GM19035 (cell line): ENCODE results near the gene ARMH3.

Source experiments
- ATAC-seq: cut with Tn5 transposase; IDR thresholded peaks from one replicate; pipeline ENCODE4 v1.9.1; 2021; ENCODE audit not compliant: unreplicated experiment

ARMH3 gene, protein sequence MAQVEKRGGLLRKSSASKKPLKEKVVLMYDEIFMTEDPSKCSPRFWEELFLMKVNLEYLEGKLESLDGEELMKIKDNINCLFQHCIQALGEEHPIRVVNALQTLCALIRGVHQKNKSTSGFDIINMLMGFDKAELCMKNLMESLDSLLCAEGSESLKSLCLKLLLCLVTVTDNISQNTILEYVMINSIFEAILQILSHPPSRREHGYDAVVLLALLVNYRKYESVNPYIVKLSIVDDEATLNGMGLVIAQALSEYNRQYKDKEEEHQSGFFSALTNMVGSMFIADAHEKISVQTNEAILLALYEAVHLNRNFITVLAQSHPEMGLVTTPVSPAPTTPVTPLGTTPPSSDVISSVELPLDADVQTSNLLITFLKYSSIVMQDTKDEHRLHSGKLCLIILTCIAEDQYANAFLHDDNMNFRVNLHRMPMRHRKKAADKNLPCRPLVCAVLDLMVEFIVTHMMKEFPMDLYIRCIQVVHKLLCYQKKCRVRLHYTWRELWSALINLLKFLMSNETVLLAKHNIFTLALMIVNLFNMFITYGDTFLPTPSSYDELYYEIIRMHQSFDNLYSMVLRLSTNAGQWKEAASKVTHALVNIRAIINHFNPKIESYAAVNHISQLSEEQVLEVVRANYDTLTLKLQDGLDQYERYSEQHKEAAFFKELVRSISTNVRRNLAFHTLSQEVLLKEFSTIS

DNA sequence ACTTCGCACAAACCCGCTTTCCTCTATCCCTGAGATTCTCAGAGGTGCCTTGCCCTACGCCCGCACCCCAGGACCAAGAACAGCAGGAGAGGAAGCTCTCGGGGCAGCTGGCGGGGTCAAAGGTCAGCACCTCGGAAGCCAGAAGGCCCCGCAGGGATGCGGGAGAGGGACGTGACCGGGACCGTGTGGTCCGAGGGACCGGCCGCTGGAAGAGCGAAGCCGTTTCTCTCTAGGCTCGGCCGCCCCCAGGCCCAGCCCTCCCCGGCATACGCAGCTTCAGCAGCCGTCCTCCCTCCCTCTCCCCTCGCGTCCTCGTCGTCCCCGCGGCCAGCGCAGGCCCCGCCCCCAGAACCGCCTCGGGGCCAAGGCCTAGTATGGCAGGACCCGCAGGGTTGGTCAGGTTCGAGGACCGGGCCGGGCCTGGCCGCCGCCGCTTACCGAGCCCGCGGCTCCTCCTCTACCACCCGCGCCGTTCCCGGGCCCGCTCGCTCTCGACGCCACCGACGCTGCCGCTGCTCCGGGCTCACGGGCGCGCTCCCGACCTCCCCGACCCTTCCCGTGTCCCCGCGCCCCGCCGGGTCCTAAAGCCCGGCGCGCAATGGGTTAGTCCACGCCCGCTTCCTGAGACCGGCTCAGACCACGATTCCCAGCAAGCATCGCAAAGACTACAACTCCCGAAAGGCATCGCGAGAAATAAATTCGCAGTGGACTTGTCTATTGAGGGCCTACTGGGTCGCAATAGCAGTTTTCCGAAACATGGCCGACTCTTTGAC, at the start of gene ARMH3:
TSS of gene ARMH3 (minus strand) at position 527 of the 773 bp plus-strand sequence. CDS start 16,059 bp downstream, outside the sequence.
- peak; percentile 93 for ATAC-seq

DNA sequence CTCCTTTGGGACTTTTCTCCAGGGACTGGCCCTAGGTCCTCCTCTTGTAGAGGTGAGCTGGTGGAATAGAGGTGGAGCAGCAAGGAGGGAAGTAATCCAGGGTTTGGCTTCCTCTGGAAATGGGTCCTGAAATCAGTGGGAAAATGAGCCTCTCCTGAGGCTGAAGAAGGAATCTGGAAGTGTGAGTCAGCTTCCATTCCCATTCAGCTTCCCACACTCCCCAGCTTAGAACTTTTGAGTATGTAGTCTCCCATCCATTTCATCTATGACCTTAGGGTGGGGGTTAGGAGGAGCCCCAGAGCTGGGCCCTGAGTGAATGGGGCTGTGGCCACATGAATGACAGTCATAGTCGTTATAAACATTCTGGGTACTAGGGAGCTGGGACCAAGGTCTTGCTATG, 46.4 kb upstream of the ARMH3 start:
- ATAC-seq: no peak

DNA sequence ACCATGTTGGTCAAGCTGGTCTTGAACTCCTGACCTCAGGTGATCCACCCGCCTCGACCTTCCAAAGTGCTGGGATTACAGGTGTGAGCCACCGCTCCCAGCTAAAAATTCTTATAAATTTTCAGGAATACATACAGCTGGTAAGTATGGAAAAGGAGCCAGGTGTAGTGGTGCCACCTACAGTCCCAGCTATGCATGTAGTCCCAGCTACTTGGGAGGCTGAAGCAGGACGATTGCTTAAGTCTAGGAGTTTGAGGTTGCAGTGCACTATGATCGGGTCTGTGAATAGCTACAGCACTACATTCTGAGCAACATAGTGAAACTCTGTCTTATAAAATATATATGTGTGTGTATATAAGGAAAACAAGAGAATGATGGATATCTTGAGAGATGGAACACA, 45.2 kb upstream of the ARMH3 start:
- ATAC-seq: no peak

DNA sequence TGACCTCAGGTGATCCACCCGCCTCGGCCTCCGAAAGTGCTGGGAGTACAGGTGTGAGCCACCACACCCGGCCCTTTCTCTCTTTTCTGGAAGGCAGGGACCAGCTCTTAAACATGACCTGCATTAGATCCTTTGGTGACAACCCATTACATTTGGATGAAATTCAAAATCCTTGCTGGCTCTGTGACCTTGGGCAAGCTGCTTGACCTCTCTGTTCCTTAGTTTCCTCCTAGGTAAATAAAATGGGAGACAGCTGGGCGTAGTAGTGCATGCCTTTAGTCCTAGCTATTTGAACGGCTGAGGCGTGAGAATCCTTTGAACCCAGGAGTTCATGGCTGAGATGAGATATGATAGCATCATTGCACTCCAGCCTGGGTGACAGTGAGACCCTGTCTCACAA, 40.5 kb upstream of the ARMH3 start:
- ATAC-seq: no peak

DNA sequence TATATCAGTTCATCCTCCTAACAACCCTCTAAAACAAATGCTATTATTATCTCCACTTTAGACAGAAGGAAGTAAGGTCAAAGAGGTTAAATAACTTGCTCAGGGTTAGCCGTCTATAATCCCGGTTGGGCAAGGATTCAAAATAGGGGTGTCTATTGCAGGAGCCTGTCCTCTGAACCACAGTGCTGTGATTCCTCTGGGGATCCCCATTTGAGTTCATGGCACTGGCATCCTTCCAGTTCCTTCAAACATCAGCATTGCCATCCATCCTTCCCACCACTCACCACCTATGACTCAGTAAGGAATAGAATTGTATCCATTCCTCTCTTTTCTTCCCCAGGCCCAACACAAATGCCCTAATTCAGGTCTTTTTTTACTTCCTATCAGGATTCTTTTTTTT, 34.8 kb upstream of the ARMH3 start:
- ATAC-seq: no peak

DNA sequence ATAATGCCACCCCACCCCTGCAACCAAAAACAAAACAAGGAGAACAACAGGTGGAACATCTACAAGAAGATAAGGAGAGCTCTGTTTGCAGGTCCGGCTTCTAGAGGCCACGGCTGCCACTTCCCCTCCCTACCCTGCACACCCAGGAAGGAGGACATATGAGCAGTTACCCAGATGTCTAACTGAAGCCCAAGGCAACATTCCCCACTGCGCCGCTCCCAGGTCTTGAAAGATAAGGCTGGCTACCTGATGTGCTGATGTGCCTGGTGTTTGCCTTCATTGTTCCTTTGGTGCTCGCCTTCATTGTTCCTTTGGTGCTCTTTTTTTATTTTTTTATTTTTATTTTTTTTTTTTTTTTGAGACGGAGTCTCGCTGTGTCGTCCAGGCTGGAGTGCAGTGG, 30.2 kb upstream of the ARMH3 start:
- no peak for ATAC-seq

DNA sequence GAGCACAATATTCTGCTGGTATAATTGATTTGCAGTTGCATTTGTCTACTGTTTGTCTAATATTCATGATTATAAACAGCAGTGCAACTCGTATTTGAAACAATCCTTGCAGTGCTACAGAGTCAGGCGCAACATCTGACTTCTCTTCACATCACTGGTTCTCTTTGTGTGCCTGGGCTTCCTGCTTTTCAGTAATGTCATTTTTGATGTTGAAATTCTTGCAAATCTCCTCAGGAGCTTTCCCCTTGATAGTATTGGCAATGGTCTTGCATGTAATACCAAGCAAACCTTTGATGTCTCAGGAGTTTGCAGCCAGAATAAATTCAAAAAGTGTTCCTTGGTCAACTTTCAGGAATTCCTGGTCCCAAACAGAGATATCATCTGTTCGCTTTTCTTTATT, 29.4 kb upstream of the ARMH3 start:
- ATAC-seq: no peak

DNA sequence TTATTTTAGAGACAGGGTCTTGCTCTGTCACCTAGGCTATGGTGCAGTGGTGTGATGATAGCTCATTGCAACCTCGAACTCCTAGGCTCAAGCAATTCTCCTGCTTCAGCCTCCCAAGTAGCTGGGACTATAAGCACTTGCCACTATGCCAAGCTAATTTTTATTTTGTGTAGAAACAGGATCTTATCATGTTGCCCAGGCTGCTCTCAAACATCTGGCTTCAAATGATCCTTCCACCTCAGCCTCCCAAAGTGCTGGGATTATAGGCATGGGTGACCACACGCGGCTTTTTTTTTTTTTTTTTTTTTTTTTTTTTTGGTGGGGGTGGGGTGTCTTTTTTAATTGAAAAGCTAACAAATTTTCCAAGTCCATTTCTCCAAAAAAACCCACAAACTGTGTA, 27.6 kb upstream of the ARMH3 start:
- ATAC-seq: no peak

DNA sequence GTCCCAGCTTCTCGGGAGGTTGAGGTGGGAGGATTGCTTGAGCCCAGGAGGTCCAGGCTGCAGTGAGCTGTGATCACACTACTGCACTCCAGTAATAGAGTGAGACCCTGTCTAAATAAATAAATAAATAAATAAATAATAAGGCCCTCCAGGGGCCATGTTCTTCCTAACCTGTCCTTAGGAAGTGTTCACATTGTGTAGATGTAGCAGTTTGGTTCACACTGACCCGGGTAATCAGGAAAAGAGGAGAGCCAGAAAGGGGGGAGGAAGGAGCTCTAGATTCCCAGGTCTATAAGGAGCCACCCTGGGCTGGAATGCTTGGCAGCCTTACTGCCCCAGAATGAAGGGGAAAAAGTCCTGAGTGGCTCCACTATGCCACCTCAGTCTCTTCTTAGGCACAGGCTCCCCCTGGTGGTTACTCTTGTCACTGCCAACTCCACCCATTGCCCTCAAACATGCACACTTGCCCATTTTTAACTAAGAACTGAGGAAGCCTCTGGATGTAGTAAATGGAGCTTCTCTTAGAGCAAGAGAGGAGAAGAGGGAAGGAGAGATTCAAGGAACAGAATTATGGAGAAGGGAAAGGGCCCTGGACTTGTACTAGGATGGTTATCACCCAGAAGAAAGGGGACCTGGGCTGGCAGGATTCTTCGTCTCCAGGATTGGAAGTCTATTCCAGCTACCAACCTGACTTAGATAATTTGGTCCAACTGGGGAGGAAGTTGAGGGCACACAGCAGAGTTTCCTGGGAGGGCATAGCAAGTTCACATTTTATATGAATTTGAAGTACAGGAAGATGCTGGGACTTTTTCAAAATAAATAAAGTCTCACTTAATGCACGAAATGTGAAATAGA, 16.9 kb upstream of the ARMH3 start:
- no peak for ATAC-seq

DNA sequence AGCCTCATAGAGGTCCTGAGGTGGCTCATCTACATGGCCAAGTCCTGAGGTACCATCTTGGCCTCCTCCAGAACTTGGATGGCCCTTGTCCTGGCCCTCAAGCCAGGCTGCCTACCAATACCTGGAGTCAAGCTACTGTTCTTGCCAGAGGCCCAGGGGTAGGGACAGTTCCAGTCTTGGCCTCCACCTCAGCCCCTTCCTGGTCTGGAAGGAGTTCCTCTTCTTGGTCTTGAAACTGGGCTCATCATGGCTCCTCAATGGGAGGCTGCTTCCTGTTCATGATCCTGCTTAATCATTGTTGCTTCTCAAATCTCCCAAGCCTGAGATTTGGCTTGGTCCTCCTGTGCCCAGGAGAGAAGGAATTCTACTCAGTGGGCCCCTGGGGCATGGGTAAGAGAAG, 13.1 kb upstream of the ARMH3 start:
- ATAC-seq: no peak

DNA sequence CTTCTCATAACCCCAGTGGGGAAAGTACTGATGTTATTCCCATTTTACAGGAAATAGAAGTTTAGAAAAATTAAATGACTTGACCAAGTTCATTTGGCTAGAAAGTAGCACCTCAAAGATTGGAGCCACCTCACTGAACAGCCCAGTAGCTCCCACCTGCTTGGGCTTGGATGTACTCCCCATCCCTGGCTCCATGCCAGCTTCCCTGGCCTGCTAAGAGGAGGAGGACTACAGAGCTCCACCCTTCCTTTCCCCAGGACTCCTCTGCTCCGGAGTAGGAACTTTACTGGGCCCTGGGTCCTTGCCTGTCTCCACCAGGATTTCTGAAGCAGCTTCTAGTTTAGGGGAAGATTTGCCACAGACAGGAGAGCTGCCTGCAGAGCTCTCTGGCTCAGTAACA, 12.2 kb upstream of the ARMH3 start:
- ATAC-seq: no peak

DNA sequence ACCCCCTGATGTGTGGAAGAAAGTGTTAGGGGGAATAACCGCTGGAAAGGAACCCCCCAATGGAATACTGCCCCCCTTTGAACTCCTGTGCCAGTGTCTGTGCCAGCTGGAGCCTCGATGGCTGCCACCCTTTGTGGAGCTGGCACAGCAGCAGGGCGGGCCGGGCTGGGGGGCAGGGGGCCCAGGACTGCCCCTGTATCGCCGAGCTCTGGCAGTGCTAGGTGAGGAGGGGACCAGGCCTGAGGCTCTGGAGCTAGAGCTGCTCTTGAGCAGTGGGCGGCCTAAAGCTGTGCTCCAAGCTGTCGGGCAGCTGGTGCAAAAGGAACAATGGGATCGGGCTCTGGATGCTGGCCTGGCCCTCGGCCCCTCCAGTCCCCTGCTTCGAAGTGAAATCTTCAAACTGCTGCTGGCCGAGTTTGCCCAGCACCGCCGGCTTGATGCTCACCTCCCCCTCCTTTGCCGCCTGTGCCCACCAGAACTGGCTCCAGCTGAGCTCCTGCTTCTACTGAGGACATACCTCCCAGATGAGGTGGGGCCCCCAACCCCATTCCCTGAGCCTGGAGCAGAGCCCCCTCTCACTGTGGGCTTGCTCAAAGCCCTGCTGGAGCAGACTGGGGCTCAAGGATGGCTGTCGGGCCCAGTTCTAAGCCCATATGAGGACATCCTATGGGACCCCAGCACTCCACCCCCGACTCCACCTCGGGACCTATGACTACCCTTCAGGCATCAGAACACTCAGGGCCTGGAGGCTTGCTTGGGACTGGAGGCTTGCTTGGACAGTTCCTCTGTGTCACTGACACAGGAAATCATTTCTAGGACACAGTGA, 11.3 kb upstream of the ARMH3 start:
- no peak for ATAC-seq

DNA sequence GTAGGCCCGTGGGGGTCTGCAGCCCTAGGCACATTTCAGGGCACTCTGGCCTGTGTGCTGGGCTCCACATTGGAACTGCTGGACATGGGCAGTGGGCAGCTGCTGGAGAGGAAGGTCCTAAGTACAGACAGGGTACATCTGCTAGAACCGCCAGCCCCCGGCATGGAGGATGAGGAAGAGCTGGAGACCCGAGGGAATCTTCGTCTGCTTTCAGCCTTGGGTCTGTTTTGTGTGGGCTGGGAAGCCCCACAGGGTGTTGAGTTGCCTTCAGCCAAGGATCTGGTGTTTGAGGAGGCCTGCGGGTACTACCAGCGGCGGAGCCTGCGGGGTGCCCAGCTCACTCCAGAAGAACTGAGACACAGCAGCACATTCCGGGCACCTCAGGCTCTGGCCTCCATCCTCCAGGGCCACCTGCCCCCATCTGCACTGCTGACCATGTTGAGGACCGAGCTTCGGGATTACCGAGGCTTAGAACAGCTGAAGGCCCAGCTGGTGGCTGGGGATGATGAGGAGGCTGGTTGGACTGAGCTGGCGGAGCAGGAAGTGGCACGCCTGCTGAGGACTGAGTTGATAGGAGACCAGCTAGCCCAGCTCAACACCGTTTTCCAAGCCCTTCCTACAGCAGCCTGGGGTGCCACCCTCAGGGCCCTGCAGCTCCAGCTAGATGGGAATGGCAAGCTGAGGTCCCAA, 10.6 kb upstream of the ARMH3 start:
- no peak for ATAC-seq

DNA sequence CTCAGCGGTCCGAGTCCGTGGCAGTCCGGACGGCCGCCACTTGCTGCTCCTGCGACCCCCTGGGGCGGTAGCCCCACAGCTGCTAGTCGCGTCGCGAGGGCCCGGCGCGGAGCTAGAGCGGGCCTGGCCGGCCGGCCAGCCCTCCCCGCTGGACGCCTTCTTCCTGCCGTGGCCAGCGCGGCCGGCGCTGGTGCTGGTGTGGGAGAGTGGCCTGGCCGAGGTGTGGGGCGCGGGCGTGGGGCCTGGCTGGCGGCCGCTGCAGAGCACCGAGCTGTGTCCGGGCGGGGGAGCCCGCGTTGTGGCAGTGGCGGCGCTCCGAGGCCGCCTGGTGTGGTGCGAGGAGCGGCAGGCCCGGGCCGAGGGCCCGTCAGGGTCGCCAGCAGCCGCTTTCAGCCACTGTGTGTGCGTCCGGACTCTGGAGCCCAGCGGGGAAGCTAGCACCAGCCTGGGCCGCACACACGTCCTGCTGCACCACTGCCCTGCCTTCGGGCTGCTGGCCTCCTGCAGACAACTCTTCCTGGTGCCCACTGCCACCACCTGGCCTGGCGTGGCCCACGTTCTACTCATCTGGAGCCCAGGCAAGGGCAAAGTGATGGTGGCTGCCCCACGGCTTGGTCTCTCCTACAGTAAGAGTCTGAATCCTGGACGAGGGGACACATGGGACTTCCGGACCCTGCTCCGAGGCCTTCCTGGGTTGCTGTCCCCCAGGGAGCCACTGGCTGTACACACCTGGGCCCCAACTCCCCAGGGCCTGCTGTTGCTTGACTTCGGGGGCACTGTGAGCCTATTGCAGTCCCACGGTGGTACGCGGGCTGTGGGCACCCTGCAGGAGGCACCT, 9.8 kb upstream of the ARMH3 start:
- peak; percentile 30 for ATAC-seq

DNA sequence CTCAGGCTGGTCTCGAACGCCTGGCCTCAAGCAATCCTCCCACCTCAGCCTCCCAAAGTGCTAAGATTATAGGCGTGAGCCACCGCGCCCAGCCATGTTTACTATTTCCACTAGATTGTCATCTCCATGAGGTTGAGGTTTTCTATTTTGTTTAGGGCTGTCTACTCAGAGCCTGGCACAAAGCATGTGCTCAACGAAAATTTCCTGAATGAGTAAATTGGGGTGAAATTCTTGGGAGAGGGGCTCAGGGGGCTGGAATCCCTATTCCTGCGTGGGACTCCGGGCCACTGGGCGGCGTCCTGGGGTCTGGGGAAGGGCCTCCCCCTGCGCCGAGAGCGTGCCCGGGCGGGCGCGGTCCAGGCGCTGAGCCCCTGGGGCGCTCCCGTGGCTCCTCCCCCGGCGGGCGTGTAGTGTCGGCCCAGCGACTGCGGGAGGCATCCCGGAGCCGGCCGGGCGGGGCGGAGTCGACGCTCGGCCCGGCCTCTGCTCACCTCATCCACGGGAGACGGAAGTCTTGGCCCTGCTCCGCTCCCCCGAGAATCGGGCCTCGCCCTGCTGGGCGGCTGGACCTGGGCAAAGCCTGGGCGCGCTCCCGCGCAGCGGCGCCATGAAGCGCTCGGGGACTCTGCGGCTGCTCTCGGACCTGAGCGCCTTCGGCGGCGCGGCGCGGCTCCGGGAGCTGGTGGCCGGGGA, 9.0 kb upstream of the ARMH3 start, which contains the start of gene HPS6:
TSS of gene HPS6 (plus strand) at position 482 of the 693 bp plus-strand sequence. CDS start at position 608, 126 bp downstream.
- peak; percentile 92 for ATAC-seq

DNA sequence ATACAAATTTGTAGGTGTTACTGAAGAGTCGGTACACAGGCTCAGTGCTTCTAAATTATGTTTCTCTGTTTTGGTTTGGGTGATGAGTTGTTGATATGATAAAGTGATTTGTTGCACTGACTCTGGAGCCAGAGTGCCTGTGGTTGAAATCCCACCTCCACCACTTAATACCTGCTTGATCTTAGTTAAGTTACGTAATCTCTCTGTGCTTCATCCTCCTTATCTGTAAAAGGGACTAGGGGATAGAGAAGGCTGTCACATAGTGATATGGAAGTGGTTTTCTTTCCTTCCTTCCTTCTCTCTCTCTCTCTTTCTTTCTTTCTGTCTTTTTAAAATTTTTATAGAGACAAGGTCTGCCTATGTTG, 8.5 kb upstream of the ARMH3 start:
- no peak for ATAC-seq

DNA sequence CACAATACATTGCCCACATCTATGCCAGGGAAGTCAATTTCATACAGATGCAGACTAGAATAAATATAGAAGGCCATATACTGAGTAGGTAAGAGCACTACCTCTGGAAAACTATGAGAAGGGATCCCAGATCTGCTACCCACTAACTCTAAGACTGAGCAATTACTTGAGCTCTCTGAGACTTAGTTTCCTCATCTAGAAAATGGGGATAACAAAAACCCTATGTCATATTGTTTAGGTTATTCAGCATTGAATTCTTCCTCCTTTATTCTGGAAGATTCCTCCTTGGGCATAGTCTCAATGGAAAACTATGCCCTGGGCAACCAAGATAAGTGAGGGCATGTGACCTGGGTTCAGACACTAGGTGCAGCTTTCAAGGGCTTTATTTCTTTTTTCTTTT, 4.0 kb upstream of the ARMH3 start:
- ATAC-seq: no peak
